Fibroblast of skin of abdomen (primary cell): Measurements from ENCODE around the gene TNFRSF21.
A peak's percentile ranks its signal among the peaks of the same experiment; 100 is the strongest.

Source experiments
- DNase-seq: peaks from one replicate; pipeline ENCODE4 v3.0.0-alpha.2; 2013

The TNFRSF21 gene

GRCh38 chr6:47209632-47210031, 100.1 kb downstream of the TNFRSF21 start:
- peak; percentile 54 for DNase-seq

- no peak for DNase-seq
Measured at GRCh38 chr6:47207261-47207660, 102.4 kb downstream of the TNFRSF21 start.

- DNase-seq: no peak
Measured at GRCh38 chr6:47206626-47207025, 103.1 kb downstream of the TNFRSF21 start.

GRCh38 chr6:47203938-47204611, 105.6 kb downstream of the TNFRSF21 start:
- DNase-seq: no peak

- DNase-seq: no peak
Measured at GRCh38 chr6:47203266-47203937, 106.3 kb downstream of the TNFRSF21 start.

- DNase-seq: no peak
Measured at GRCh38 chr6:47202644-47203205, 107.0 kb downstream of the TNFRSF21 start.

- DNase-seq: peak; percentile 5
Measured at GRCh38 chr6:47200536-47201334, 109.0 kb downstream of the TNFRSF21 start.

- DNase-seq: no peak
Measured at GRCh38 chr6:47197682-47198640, 111.7 kb downstream of the TNFRSF21 start.

- DNase-seq: no peak
Measured at GRCh38 chr6:47196113-47196512, 113.6 kb downstream of the TNFRSF21 start.

- DNase-seq: peak; percentile 26
Measured at GRCh38 chr6:47195011-47195650, 114.6 kb downstream of the TNFRSF21 start.

GRCh38 chr6:47188588-47189021, 121.1 kb downstream of the TNFRSF21 start:
- DNase-seq: peak; percentile 66

GRCh38 chr6:47187893-47188587, 121.7 kb downstream of the TNFRSF21 start:
- peak; percentile 78 for DNase-seq

- DNase-seq: no peak
Measured at GRCh38 chr6:47187113-47187512, 122.6 kb downstream of the TNFRSF21 start.

- no peak for DNase-seq
Measured at GRCh38 chr6:47182291-47182957, 127.3 kb downstream of the TNFRSF21 start.

GRCh38 chr6:47181681-47182080, 128.0 kb downstream of the TNFRSF21 start:
- DNase-seq: no peak
